ENCODE results near the gene UROC1.

Gene UROC1

GRCh38 chr3:126524429-126524988 is 6.9 kb upstream of the UROC1 start:
- peaks cover 9% of the 10 kb centered on the region for H3K4me1 ChIP-seq (ENCODE audit: control insufficient read depth, insufficient read depth, low read length)
- no peak overlapping the region for H3K27ac ChIP-seq (ENCODE audit: insufficient read depth, low read depth, low read length, poor library complexity, severe bottlenecking)
- H3K4me3 ChIP-seq (ENCODE audit: insufficient read depth, low read depth, low read length): peak overlapping the region; percentile 42
- no peaks in the 10 kb centered on the region for H3K9me3 ChIP-seq (ENCODE audit: control insufficient read depth, low read length)
- WGBS, 2 experiments: 15 to 17% methylated on average over 31 of the region's 31 CpGs
- peaks cover 36% of the 10 kb centered on the region for H3K27me3 ChIP-seq (ENCODE audit: control insufficient read depth, insufficient read depth, low read length, poor library complexity, severe bottlenecking)
- no peaks in the 10 kb centered on the region for H3K36me3 ChIP-seq (ENCODE audit: control insufficient read depth, insufficient read depth, low read length)

- no peaks in the 10 kb centered on the region for H3K9me3 ChIP-seq (ENCODE audit: control insufficient read depth, low read length)
- peaks cover 36% of the 10 kb centered on the region for H3K27me3 ChIP-seq (ENCODE audit: control insufficient read depth, insufficient read depth, low read length, poor library complexity, severe bottlenecking)
- peaks cover 14% of the 10 kb centered on the region for H3K4me1 ChIP-seq (ENCODE audit: control insufficient read depth, insufficient read depth, low read length)
- H3K27ac ChIP-seq (ENCODE audit: insufficient read depth, low read depth, low read length, poor library complexity, severe bottlenecking): no peak within 1 kb of the TSS
- peak within 1 kb of the TSS; percentile 42 for H3K4me3 ChIP-seq (ENCODE audit: insufficient read depth, low read depth, low read length)
- 6 to 7% methylated on average over 56 of the region's 56 CpGs for WGBS, 2 experiments
- no peaks in the 10 kb centered on the region for H3K36me3 ChIP-seq (ENCODE audit: control insufficient read depth, insufficient read depth, low read length)
Measured at GRCh38 chr3:126523745-126524428, 6.3 kb upstream of the UROC1 start, which contains the start of gene CHST13. Gene CHST13 (plus strand): TSS chr3:126524155. CDS start chr3:126524333, 178 bp downstream.

- Histone ChIP-seq H3K4me3 (ENCODE audit: insufficient read depth, low read depth, low read length) (no peak overlapping the region), H3K4me1 (ENCODE audit: control insufficient read depth, insufficient read depth, low read length) (peaks cover 20% of the 10 kb centered on the region), H3K27ac (ENCODE audit: insufficient read depth, low read depth, low read length, poor library complexity, severe bottlenecking) (no peak overlapping the region), H3K9me3 (ENCODE audit: control insufficient read depth, low read length) (no peaks in the 10 kb centered on the region), H3K36me3 (ENCODE audit: control insufficient read depth, insufficient read depth, low read length) (no peaks in the 10 kb centered on the region), H3K27me3 (ENCODE audit: control insufficient read depth, insufficient read depth, low read length, poor library complexity, severe bottlenecking) (peaks cover 36% of the 10 kb centered on the region)
- 5 to 6% methylated on average over 6 of the region's 6 CpGs for WGBS, 2 experiments
Measured at GRCh38 chr3:126522363-126522788, 4.8 kb upstream of the UROC1 start.

GRCh38 chr3:126521122-126521891 is 3.7 kb upstream of the UROC1 start:
- 92 to 94% methylated on average over 11 of the region's 11 CpGs for WGBS, 2 experiments
- H3K4me3 ChIP-seq (ENCODE audit: insufficient read depth, low read depth, low read length): no peak overlapping the region
- peaks cover 17% of the 10 kb centered on the region for H3K4me1 ChIP-seq (ENCODE audit: control insufficient read depth, insufficient read depth, low read length)
- no peaks in the 10 kb centered on the region for H3K9me3 ChIP-seq (ENCODE audit: control insufficient read depth, low read length)
- no peaks in the 10 kb centered on the region for H3K36me3 ChIP-seq (ENCODE audit: control insufficient read depth, insufficient read depth, low read length)
- no peak overlapping the region for H3K27ac ChIP-seq (ENCODE audit: insufficient read depth, low read depth, low read length, poor library complexity, severe bottlenecking)
- H3K27me3 ChIP-seq (ENCODE audit: control insufficient read depth, insufficient read depth, low read length, poor library complexity, severe bottlenecking): peaks cover 36% of the 10 kb centered on the region

- peaks cover 26% of the 10 kb centered on the region for H3K27me3 ChIP-seq (ENCODE audit: control insufficient read depth, insufficient read depth, low read length, poor library complexity, severe bottlenecking)
- 93% methylated on average over 10 of the region's 10 CpGs for WGBS, 2 experiments
- H3K9me3 ChIP-seq (ENCODE audit: control insufficient read depth, low read length): no peaks in the 10 kb centered on the region
- no peaks in the 10 kb centered on the region for H3K36me3 ChIP-seq (ENCODE audit: control insufficient read depth, insufficient read depth, low read length)
- H3K4me1 ChIP-seq (ENCODE audit: control insufficient read depth, insufficient read depth, low read length): peaks cover 19% of the 10 kb centered on the region
- no peak overlapping the region for H3K27ac ChIP-seq (ENCODE audit: insufficient read depth, low read depth, low read length, poor library complexity, severe bottlenecking)
- H3K4me3 ChIP-seq (ENCODE audit: insufficient read depth, low read depth, low read length): no peak overlapping the region
Measured at GRCh38 chr3:126519506-126520455, 2.2 kb upstream of the UROC1 start.

- WGBS, 2 experiments: 46 to 55% methylated on average over 4 of the region's 4 CpGs
- Histone ChIP-seq H3K4me3 (ENCODE audit: insufficient read depth, low read depth, low read length) (no peak overlapping the region), H3K36me3 (ENCODE audit: control insufficient read depth, insufficient read depth, low read length) (no peaks in the 10 kb centered on the region), H3K27me3 (ENCODE audit: control insufficient read depth, insufficient read depth, low read length, poor library complexity, severe bottlenecking) (peaks cover 16% of the 10 kb centered on the region), H3K4me1 (ENCODE audit: control insufficient read depth, insufficient read depth, low read length) (peaks cover 17% of the 10 kb centered on the region), H3K9me3 (ENCODE audit: control insufficient read depth, low read length) (no peaks in the 10 kb centered on the region), H3K27ac (ENCODE audit: insufficient read depth, low read depth, low read length, poor library complexity, severe bottlenecking) (peak overlapping the region; percentile 16)
Measured at GRCh38 chr3:126518779-126519177, 1.2 kb upstream of the UROC1 start.

- peaks cover 17% of the 10 kb centered on the region for H3K4me1 ChIP-seq (ENCODE audit: control insufficient read depth, insufficient read depth, low read length)
- WGBS, 2 experiments: 93 to 94% methylated on average over 15 of the region's 15 CpGs
Measured at GRCh38 chr3:126517986-126518778, 609 bp upstream of the UROC1 start.

GRCh38 chr3:126516936-126517290 is 660 bp downstream of the UROC1 start:
- no peaks in the 10 kb centered on the region for H3K9me3 ChIP-seq (ENCODE audit: control insufficient read depth, low read length)
- no peak overlapping the region for H3K27ac ChIP-seq (ENCODE audit: insufficient read depth, low read depth, low read length, poor library complexity, severe bottlenecking)

More at GRCh38 chr3:126517986-126518778, 609 bp upstream of the UROC1 start:
- H3K27ac ChIP-seq (ENCODE audit: insufficient read depth, low read depth, low read length, poor library complexity, severe bottlenecking): peak overlapping the region; percentile 16
- H3K4me3 ChIP-seq (ENCODE audit: insufficient read depth, low read depth, low read length): no peak overlapping the region
- no peaks in the 10 kb centered on the region for H3K36me3 ChIP-seq (ENCODE audit: control insufficient read depth, insufficient read depth, low read length)
- H3K27me3 ChIP-seq (ENCODE audit: control insufficient read depth, insufficient read depth, low read length, poor library complexity, severe bottlenecking): peaks cover 10% of the 10 kb centered on the region
- no peaks in the 10 kb centered on the region for H3K9me3 ChIP-seq (ENCODE audit: control insufficient read depth, low read length)

More at GRCh38 chr3:126516936-126517290, 660 bp downstream of the UROC1 start:
- Histone ChIP-seq H3K4me3 (ENCODE audit: insufficient read depth, low read depth, low read length) (no peak overlapping the region), H3K27me3 (ENCODE audit: control insufficient read depth, insufficient read depth, low read length, poor library complexity, severe bottlenecking) (no peaks in the 10 kb centered on the region), H3K4me1 (ENCODE audit: control insufficient read depth, insufficient read depth, low read length) (peaks cover 17% of the 10 kb centered on the region), H3K36me3 (ENCODE audit: control insufficient read depth, insufficient read depth, low read length) (no peaks in the 10 kb centered on the region)
- WGBS, 2 experiments: 91 to 95% methylated on average over 9 of the region's 9 CpGs

Measured in ectodermal cell (in vitro differentiated cells).